PFSK-1 (cell line): Measurements from ENCODE around the gene ANK2.

Experiments used
- FOXP2 ChIP-seq: optimal IDR thresholded peaks from 2 replicates; pipeline ENCODE3; 2011; ENCODE audit warnings: borderline replicate concordance, control low read depth, inconsistent platforms; ENCODE audit not compliant: insufficient read depth; ENCODE audit errors: extremely low read length, extremely low read depth
- POLR2AphosphoS5 ChIP-seq: IDR thresholded peaks from 2 replicates; pipeline ENCODE4 v1.6.1; 2012; ENCODE audit warnings: low read depth, mild to moderate bottlenecking, control low read depth, low read length, moderate library complexity
- REST ChIP-seq, 2 experiments: IDR thresholded peaks; 2 replicates each; pipeline versions ENCODE4 v1.6.1 to v1.8.0; 2011 to 2012; ENCODE audit warnings: low read depth in 2 of 2, low read length in 2 of 2, control low read depth in 1 of 2, inconsistent platforms in 1 of 2, mild to moderate bottlenecking in 1 of 2, moderate library complexity in 1 of 2; ENCODE audit not compliant: insufficient read depth in 1 of 2
- SIN3A ChIP-seq: IDR thresholded peaks from 2 replicates; pipeline ENCODE4 v1.6.1; 2012; ENCODE audit warnings: mild to moderate bottlenecking, low read length, moderate library complexity, borderline replicate concordance; ENCODE audit not compliant: insufficient read depth
- TAF1 ChIP-seq: IDR thresholded peaks from 2 replicates; pipeline ENCODE4 v1.6.1; 2012; ENCODE audit warnings: low read length, control low read depth, borderline replicate concordance; ENCODE audit not compliant: insufficient read depth

ANK2 gene

GRCh38 chr4:113330200-113330599, 280.7 kb downstream of the ANK2 start:
- TF ChIP-seq FOXP2 (no peak), SIN3A (no peak), REST (IDR thresholded peaks at IDR 0.05; ENCODE audit: insufficient read depth in 1 of 2, low read depth in 2 of 2, low read length in 2 of 2) (no peak), TAF1 (no peak), POLR2AphosphoS5 (no peak)

DNA sequence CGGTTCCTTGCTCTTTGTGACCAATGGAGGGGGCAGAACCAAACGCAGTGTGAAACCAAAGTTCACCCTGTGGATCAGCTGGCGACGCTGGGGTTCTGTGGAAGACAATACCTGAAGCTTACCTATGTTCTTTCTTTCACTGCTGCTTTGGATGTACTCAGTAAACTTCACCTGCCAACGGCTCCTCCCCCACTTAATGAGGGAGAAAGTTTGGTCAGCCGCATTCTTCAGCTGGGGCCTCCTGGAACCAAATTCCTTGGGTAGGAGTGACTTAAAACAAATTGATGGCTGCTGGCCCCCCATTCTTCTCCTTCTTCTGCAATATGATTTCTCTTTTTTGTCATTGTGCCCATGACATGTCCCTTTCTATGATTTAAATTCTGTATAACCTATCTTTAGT, 282.4 kb downstream of the ANK2 start:
- TF ChIP-seq POLR2AphosphoS5 (no peak), REST (IDR thresholded peaks at IDR 0.05; ENCODE audit: insufficient read depth in 1 of 2, low read depth in 2 of 2, low read length in 2 of 2) (no peak), TAF1 (no peak), FOXP2 (no peak), SIN3A (no peak)

DNA sequence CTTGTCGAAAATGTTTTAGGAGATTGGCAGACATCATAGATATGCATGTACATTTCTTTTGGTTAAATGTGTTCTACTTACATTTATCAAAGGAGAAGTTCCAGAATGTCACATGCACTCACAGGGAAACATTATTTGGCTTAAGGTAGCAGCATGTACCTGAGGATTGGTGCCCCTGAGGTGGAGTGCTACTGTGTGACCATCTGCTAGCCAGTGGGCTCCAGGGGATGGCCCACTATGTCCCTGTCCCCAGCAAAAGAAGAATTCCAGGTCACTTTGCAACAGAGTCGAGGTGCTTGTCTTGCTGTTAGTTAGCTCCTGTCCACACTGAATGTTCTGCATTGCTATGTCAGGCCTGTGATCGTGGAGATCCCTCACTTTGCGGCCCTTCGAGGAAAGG, 283.2 kb downstream of the ANK2 start:
- TF ChIP-seq REST (IDR thresholded peaks at IDR 0.05; ENCODE audit: insufficient read depth in 1 of 2, low read depth in 2 of 2, low read length in 2 of 2) (no peak), POLR2AphosphoS5 (no peak), TAF1 (no peak), SIN3A (no peak)

- TF ChIP-seq FOXP2, result no peak
- no peak for TF ChIP-seq REST (IDR thresholded peaks at IDR 0.05; ENCODE audit: insufficient read depth in 1 of 2, low read depth in 2 of 2, low read length in 2 of 2)
- no peak for TF ChIP-seq TAF1
- TF ChIP-seq POLR2AphosphoS5, result no peak
Measured at GRCh38 chr4:113335746-113336145, 286.3 kb downstream of the ANK2 start.

- TF ChIP-seq POLR2AphosphoS5 (no peak), REST (IDR thresholded peaks at IDR 0.05; ENCODE audit: insufficient read depth in 1 of 2, low read depth in 2 of 2, low read length in 2 of 2) (no peak), FOXP2 (no peak), SIN3A (no peak), TAF1 (no peak)
Measured at GRCh38 chr4:113336556-113336955, 287.1 kb downstream of the ANK2 start.
